Ectodermal cell (in vitro differentiated cells): Measurements from ENCODE around the gene PRR15L.

Experiments
- H3K27ac ChIP-seq: 2 replicates; pipeline ENCODE4 v1.7.0; 2013; ENCODE audit warnings: mild to moderate bottlenecking, low read depth, low read length; ENCODE audit not compliant: insufficient read depth, poor library complexity, severe bottlenecking
- H3K27me3 ChIP-seq: 2 replicates; pipeline ENCODE4 v1.7.0; 2013; ENCODE audit warnings: mild to moderate bottlenecking, low read length; ENCODE audit not compliant: insufficient read depth, control insufficient read depth, poor library complexity, severe bottlenecking
- H3K36me3 ChIP-seq: one replicate; pipeline ENCODE4 v1.7.0; 2013; ENCODE audit warnings: low read length; ENCODE audit not compliant: control insufficient read depth, insufficient read depth
- H3K4me1 ChIP-seq: one replicate; pipeline ENCODE4 v1.7.0; 2013; ENCODE audit warnings: low read length; ENCODE audit not compliant: control insufficient read depth, insufficient read depth
- H3K4me3 ChIP-seq: 2 replicates; pipeline ENCODE4 v1.7.0; 2013; ENCODE audit warnings: low read depth, low read length, control low read depth; ENCODE audit not compliant: insufficient read depth
- H3K9me3 ChIP-seq: 2 replicates; pipeline ENCODE4 v1.7.0; 2013; ENCODE audit warnings: mild to moderate bottlenecking, low read length, moderate library complexity; ENCODE audit not compliant: control insufficient read depth
- WGBS, 2 experiments: methylation state at CpG; one replicate each; pipeline ENCODE4 v1.1.7; 2013; ENCODE audit warnings: missing lambda C conversion rate in 2 of 2; 5-methylcytosine and 5-hydroxymethylcytosine counted together

PRR15L gene

DNA sequence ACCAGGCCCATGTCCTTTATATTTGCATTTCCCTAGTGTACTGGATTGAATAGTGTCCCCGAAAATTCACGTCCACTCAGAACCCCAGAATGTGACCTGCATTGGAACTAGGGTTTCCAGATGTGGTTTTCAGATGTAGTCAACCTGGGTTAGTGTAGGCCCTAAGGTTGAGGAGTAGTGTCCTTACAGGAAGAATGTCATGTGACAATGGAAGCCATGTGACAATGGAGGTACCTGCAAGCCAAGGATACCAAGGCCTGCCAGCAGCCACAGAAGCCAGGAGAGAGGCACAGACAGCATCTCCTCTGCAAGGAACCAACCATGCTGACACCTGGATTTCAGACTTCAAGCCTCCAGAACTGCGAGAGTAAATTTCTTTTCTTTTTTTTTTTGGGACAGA lies 5.2 kb upstream of the PRR15L start:
- no peaks in the 10 kb centered on the region for H3K4me1 ChIP-seq
- 91 to 97% methylated on average over 3 of the region's 3 CpGs for WGBS, 2 experiments
- no peaks in the 10 kb centered on the region for H3K9me3 ChIP-seq

DNA sequence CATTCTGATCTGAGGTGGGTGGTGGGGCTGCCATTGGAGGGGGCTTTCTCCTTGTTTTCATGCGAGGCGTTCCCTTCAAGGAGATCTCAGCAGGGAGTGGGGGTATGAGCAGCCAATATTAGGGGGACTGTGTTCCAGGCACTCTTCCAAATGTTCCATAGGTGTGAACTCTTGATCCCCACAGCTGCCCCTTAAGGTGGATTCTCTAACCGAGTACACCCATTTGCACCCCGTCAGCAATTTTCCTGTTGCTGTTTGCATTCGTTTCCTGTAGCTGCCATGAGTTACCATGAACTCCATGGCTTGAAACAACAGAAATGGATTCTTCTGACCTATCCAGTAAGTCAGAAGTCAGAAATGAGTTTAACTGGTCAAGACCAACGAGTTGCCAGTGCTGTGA lies 3.7 kb upstream of the PRR15L start:
- H3K4me3 ChIP-seq, result no peak overlapping the region
- no peak overlapping the region for H3K27ac ChIP-seq
- no peaks in the 10 kb centered on the region for H3K9me3 ChIP-seq
- WGBS, 2 experiments, result 92% methylated on average over 6 of the region's 6 CpGs
- no peaks in the 10 kb centered on the region for H3K27me3 ChIP-seq
- H3K4me1 ChIP-seq, result peaks cover 7% of the 10 kb centered on the region
- H3K36me3 ChIP-seq, result no peaks in the 10 kb centered on the region

More for the DNA sequence above, 5.2 kb upstream of the PRR15L start:
- Histone ChIP-seq H3K4me3 (no peak overlapping the region), H3K36me3 (no peaks in the 10 kb centered on the region), H3K27ac (no peak overlapping the region), H3K27me3 (no peaks in the 10 kb centered on the region)

DNA sequence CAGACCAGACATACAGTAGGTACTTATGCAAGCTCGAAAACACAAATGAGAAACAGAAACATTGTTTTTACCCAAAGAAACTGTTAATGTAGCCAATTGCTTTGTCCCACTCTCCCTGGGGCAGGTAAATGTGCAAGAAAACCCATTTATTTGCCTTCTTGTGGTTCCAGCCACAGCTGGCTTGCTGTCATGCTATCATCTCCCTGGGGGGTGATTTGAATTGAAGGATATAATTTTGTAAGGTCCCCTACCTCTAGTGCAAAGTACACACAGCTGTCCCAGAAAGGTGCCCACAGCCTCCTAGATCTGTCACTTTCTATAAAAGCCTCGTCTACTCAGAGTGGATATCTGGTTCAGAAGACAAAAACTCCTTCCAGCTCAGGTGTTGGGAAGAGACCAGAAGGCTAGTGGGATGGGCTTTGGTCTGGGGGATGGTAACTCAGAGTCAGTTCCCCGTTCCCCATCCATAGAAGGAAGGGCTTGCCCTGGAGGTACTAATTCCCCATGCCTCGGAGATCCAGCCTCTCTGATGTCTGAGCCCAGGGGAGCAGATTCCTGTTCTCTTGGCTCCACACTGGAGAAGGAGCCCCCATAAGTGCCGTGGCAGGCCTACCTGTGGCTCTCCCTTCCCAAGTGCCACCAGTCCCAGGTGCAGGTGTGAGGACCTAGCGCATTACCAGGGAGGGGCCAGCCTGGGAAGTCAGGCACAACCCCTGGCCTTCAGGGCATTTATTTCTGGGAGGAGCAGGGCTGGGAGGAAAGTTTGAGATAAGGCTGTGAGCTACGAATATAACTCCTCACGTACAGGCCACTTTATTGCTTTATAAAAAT lies 2.4 kb upstream of the PRR15L start:
- no peak overlapping the region for H3K27ac ChIP-seq
- no peak overlapping the region for H3K4me3 ChIP-seq
- H3K27me3 ChIP-seq, result no peaks in the 10 kb centered on the region
- 86% methylated on average over 8 of the region's 8 CpGs for WGBS, 2 experiments
- H3K9me3 ChIP-seq, result no peaks in the 10 kb centered on the region
- H3K4me1 ChIP-seq, result peaks cover 7% of the 10 kb centered on the region
- H3K36me3 ChIP-seq, result no peaks in the 10 kb centered on the region

DNA sequence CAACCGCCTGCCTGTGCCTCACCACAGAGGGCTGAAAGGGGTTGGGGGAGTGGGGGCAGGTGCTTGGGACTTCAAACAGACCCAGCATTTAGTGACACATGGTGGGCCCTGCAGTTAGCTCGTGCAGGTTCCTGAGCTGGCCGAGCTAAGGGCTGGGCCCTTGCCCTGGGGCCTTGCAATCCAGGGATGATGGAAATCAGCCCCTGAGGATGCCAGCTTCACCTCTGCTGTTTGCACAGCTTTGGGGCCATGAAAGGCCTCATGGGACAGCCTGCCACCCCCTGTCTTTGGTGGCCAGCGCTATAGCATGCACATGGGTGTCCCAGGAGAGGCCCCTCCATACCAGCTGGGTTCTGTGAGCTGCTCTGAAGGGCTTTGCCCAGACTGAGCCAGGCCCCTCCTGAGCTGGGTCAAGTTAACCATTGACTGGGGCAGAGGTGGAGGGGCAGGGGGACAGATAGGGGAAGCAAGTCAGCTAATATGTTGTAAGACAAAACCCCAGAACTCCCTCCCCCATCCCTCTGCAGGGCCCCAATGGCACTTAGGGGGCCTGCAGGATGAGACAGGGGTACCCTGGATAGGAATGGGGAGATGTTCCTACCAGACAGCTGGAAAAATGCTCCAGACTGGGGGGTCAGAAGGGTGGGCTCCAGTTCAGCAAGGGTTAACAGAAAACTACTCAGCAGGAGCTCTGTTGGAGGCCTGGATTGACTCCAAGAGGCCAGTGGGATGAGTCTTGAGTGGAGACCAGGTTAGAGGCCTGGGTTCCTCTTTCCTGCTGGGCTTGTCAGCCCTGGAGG lies 692 bp downstream of the PRR15L start:
- H3K27ac ChIP-seq, result no peak overlapping the region
- H3K9me3 ChIP-seq, result no peaks in the 10 kb centered on the region
- WGBS, 2 experiments, result 72 to 75% methylated on average over 4 of the region's 4 CpGs
- no peaks in the 10 kb centered on the region for H3K27me3 ChIP-seq
- H3K4me3 ChIP-seq, result no peak overlapping the region
- H3K36me3 ChIP-seq, result no peaks in the 10 kb centered on the region
- peaks cover 7% of the 10 kb centered on the region for H3K4me1 ChIP-seq

DNA sequence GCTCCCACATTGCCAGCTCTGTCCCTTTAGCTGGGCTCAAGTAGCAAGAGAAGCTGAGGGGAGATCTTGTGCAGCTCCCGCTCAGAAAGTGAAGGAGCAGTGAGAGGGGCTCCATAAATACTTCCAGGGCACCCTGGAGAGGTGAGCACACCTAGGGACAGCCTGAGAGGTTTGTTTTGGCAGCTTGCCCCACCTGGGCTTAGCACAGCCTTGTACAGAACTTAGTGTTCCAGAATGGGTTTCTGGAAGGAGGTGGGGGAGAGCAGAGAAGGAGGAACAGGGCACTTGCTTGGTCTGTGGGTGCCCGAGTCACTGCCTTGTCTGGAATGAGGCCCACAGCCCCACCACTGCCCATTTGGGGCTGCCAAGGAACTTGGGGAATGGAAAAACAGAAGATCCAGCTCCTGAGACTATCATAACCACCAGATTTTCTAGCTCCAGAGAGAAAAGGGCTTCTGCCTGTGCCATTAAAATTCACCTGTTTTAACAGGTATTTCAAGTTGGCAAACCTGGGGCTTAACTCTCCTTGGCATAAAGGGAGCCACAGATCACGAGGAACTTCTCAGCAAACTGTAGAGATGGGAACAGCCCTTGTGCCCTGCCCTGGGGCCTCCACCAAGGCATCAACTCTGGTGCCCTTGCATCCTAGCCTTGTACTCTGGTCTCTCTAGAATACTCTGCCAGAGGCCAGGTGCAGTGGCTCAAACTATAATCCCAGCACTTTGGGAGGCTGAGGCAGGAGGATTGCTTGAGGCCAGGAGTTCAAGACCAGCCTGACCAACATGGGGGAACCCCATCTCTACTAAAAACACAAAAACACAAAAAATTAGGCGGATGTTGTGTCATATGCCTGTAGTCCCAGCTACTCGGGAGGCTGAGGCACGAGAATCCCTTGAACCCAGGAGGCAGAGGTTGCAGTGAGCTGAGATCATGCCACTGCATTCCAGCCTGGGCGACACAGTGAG lies 1.9 kb downstream of the PRR15L start:
- no peak overlapping the region for H3K27ac ChIP-seq
- H3K4me3 ChIP-seq, result no peak overlapping the region
- peaks cover 7% of the 10 kb centered on the region for H3K4me1 ChIP-seq
- H3K9me3 ChIP-seq, result no peaks in the 10 kb centered on the region
- no peaks in the 10 kb centered on the region for H3K36me3 ChIP-seq
- no peaks in the 10 kb centered on the region for H3K27me3 ChIP-seq
- WGBS, 2 experiments, result 92 to 94% methylated on average over 7 of the region's 7 CpGs

DNA sequence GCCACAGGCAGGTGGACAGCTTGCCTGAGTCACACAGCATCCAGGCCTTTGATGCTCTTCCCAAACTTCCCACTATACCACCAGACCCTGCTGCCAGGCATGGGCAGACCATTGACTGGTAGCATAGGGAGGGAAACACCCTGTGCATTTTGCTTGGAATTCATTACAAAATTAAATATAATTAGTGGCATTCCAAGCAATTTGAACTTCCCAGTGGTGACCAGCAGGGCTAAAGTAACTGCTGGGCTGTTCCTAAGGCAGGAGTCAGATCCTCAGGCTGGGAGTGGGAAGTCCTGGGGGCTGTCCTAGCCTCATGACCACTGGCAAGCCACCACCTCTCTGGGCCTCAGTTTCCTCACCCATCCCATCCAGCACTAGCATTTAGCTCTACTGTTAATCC lies 3.8 kb downstream of the PRR15L start:
- Histone ChIP-seq H3K4me1 (peaks cover 12% of the 10 kb centered on the region), H3K27me3 (no peaks in the 10 kb centered on the region), H3K36me3 (no peaks in the 10 kb centered on the region), H3K9me3 (no peaks in the 10 kb centered on the region), H3K4me3 (no peak overlapping the region), H3K27ac (no peak overlapping the region)

DNA sequence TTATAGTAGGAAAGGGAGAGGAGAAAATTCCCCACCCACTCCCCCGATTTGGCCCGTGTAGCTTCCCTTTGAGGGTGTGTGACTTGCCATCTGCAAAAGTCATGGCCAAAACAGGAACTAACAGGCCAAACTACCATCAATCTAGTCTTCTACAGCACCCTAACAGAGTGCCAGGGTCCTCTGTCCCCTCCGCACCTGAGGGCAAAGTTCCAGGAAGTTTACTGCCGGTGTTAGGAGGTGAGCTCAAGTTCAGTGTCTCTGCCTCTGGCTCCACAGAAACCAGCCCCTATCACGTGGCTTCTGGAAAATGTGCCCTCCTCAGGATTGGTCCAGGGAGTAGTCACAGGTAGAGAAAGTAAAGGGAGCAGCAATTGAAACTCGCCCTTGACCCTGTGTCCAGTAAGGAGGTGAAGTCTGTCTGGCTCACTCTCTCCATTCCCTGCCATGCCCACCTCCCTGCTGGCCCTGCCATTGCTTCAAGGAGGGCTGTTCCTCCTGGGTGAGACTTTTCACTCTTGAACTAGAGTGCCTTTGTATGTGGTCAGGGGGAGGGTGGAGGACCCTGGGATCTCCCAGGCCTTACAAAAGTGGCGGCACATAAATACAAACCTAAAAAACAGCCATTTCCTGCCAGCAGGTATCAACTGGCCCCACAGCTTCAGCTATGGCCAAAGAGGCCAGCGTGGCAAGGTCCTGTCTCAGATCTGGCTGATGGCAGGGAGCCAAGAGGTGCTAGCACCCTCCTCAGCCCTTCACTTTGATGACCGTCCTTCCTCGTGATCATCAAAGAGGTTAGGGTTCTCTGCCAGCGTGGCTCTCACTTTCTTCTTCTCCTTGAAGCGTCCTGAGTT lies 5.3 kb downstream of the PRR15L start:
- H3K27ac ChIP-seq, result no peak overlapping the region
- no peaks in the 10 kb centered on the region for H3K9me3 ChIP-seq
- H3K36me3 ChIP-seq, result no peaks in the 10 kb centered on the region
- peaks cover 9% of the 10 kb centered on the region for H3K4me1 ChIP-seq
- 90 to 91% methylated on average over 12 of the region's 12 CpGs for WGBS, 2 experiments
- no peak overlapping the region for H3K4me3 ChIP-seq
- H3K27me3 ChIP-seq, result no peaks in the 10 kb centered on the region

DNA sequence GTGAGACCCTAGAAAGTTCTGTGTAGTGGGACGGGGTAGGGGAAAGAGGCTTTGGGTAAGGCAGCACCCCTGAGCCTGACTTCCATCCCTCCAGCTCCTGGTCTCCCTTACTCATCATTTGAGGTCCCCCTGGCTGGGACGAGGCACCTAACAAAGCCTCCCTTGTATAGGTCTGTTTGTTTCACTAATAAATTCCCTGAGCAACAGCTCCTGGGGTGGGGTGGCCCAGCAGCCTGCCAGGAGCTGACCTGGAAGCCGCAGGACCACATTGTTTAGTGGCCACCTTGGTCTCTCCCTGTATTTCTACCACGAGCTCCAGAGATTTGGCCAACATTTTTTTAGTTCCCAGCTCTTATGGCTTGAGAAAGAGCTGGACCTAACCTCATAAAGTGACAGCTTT lies 7.2 kb downstream of the PRR15L start:
- H3K27me3 ChIP-seq, result no peaks in the 10 kb centered on the region
- H3K27ac ChIP-seq, result no peak overlapping the region
- H3K9me3 ChIP-seq, result no peaks in the 10 kb centered on the region
- peaks cover 5% of the 10 kb centered on the region for H3K4me1 ChIP-seq
- WGBS, 2 experiments, result 86 to 93% methylated on average over 4 of the region's 4 CpGs
- H3K4me3 ChIP-seq, result no peak overlapping the region
- no peaks in the 10 kb centered on the region for H3K36me3 ChIP-seq

DNA sequence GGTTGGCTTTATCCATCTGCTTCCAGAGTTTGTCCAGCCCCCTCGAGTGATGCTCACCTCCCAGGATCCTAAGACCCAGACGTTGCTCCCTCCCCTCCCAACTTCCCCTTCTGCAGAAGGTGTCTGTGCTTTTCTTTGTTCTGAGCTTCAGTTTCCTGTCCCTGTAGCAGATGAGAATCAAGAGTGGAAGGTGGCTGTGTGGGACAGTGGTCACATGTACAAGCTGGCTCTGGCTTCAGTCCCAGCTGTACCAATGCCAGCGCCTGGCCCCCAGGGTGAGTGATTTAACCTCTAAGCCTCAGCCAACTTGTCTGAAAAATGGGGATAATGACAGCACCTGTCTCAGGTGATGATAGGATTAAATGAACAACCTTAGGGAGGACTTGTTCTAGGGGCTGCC lies 7.7 kb downstream of the PRR15L start:
- Histone ChIP-seq H3K9me3 (no peaks in the 10 kb centered on the region), H3K4me3 (no peak overlapping the region), H3K27ac (no peak overlapping the region), H3K4me1 (peaks cover 5% of the 10 kb centered on the region), H3K27me3 (no peaks in the 10 kb centered on the region), H3K36me3 (no peaks in the 10 kb centered on the region)
- WGBS, 2 experiments, result 81 to 83% methylated on average over 3 of the region's 3 CpGs
